HG03432 (cell line): Measurements from ENCODE around the gene SPTBN5.

Experiments
- ATAC-seq: cut with Tn5 transposase; IDR thresholded peaks from one replicate; pipeline ENCODE4 v1.9.1; 2021; ENCODE audit warnings: mild to moderate bottlenecking, moderate library complexity; ENCODE audit not compliant: unreplicated experiment

SPTBN5 gene

DNA sequence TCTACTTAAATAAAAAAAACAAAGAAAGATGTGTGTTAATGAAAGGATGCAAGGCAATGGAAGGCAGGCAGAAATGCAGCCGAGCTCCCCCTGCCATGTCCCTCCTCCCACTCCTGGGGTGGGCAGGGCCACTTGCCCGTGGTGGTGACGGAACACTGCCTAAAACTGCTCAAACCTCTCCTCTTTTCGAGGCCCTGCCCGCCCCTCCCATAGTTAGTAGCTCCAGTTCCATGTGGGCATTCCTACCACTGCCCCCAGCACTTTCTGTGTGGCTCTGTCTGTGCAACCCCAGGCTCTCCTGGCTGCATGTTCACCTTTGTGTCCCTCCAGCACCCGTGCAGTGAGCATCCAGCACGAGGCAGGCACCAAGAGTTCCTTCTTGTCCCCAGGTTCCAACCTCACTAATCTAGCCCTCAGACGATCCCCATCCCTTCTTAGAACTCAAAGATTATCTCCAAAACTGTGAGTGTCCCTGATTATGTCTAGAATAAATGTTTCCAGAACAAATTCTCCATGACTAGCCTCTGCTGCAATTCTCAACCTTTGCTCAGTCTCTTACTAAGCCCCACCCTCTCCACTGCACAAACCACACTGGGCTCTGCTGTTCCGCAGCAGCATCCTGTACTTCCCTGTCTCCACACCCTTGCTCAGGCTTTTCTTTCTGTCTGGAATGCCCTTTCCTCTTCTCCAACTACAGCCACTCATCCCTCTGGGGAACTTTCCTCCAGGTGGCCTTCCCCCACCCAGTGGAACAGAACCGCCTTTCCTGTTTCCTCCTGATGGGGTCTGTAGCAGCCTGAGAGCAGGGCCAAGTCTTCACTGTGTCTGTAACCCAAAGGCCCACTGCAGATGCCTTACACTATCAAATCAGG lies 32.6 kb upstream of the SPTBN5 start:
- no peak for ATAC-seq

DNA sequence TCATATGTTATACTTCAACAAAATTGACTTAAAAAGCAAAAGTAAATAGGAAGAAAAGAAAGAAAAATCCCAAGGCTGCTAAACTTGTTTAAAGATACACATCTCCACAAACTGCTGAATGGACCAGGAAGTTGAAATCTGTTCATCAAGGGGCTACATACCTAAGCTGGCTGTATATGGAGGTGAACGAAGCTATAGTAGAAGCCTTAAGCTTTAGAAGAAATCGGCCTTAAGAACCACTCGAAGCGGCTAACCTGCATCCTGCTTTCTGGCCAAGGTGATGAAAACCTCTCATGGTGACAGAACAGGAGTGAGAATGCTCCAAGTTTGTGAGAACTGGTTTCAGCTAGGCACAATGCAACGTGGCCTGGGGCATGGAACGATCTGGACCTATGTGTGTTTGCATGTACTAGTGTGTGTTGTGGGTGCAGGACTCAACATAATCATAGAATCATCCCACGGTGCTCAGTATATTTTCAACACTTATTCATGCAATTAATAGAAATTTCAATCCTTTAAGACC lies 31.3 kb upstream of the SPTBN5 start:
- ATAC-seq = no peak

DNA sequence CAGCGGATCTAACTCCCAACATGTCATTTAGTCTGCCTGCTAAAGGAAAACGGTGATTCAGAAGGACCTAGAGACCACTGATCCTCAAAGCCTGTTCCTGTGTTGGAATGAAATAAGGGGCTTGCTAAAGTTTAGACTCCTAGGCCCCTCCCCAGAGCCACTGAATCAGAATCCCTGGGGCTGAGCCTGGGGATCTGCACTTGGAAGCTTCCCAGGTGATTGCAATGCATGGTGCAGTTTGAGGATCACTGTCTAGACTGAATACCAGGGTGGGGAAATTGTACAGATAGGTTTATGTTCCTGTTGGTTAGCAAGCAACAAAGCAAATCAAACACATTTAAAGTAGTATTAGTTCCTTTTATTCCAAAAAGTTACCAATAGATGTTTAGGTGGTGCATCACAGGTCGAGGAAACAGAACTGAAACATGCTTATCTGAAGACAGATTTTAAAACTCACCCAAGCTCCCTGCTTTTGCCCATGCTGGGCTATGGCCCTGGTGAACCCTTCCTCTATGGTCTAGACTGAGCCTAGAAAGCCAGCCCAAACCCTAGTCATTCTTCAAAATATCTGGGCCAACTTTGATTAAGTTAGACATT lies 29.6 kb upstream of the SPTBN5 start:
- no peak for ATAC-seq

DNA sequence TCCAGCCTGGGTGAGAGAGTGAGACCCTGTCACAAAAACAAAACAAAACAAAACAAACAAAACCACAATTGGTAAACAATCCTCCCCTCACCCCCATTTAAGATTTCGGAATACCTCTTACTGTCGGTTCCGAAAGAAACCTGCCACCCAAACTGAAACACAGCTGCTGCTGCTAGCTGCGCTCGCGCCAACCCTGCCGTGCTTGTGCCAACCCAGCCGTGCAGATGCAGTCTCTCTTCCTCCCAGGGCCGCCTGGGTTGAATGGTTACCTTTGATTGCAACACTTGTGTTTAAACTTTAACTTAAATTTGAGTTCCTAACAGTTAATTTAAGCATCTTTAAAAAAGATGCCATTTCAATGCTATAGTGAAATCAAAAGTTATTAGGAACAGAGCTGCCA lies 28.5 kb upstream of the SPTBN5 start:
- no peak for ATAC-seq

DNA sequence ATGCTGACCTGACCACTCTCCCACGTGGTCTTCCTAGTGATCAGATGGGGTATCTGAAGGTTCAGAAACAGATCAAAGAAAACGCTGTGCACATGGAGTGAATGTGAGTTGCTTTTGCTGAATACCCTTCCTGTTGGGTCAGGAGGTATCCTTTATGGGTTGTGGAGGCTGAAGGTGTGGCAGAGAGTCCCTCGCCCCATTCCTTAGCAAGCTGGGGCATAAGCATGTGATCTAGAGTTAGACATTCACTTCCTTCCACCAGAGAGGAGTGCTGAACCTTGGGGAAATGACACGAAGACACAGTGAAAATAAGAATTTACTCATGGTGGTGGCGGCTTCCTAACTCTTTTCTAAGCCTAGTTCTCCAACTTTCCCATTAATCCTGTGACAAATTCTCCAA lies 27.8 kb upstream of the SPTBN5 start:
- ATAC-seq = no peak

DNA sequence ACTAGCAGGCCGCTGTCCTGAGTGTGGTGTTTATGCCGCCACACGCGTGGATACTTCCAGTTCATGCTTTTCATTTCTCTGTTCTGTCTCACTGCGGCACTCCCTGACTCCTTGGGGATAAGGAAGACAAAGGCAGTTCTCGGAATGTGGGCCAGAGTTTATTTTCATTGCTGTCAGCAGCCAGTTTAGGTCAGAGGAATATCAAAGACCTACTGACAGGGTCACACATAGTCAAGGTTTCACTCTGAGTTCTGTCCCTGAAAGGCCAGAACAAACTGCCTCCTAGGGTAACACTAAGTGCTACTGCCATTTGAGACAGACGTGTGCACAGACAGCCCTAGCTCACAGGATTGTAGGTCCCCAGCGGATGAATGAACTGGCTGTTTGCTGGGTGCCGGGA lies 27.3 kb upstream of the SPTBN5 start:
- ATAC-seq = no peak

DNA sequence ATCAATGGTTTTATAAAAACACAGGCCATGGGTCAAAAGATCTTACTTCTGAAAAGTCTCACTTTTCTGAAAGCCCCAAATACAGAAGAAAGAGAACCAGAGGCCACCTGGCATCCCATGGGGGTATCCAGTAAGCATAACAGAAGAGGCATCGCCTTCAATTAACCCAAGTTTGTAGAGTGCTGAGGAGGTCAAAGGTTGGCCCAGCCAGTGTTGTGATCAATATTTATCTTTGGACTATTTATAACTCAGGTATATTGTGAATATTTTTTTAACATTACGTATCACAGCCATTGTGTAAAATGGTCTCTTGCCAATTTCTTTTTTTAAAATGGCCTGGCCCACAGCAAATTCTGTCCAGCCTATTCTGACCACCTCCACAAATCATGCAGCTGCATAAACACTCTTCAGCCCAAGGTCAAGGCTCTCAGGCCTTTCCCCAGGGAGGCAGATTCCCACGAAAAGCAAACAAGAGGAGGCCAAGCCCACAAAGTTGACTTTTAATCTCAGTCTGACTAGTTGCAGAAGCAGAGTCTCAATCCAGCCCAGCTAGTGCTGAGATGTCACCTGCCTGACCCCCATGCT lies 26.2 kb upstream of the SPTBN5 start:
- no peak for ATAC-seq

DNA sequence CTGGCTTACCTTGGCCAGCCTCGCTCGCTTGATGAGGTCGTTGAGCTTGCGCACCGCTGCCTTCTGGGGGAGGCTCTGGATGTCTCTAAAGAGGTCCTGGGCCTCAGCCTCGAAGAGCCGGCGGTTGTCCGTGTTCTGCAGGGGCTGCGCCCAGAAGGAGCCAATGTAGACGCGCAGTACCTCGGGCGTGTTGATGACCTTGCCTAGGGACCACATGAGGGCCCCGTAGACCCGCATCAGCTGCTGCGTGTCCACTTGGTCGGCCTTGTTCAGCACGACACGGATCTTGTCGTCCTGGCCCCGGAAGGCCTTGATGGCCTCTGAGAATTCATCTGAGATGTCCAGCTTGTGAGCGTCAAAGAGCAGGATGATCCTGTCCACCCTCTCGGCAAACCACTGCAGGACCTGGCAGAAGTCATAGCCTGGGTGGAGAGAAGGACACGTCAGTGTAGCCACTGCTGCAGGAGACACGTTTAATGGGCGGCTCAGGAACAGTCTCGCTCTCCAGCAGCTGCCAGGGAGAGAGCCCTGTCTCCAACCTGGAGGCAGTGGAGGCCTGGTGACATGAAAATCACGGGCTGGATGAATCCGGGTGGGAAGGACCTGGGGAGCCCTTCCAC lies 25.5 kb upstream of the SPTBN5 start:
- ATAC-seq = no peak

DNA sequence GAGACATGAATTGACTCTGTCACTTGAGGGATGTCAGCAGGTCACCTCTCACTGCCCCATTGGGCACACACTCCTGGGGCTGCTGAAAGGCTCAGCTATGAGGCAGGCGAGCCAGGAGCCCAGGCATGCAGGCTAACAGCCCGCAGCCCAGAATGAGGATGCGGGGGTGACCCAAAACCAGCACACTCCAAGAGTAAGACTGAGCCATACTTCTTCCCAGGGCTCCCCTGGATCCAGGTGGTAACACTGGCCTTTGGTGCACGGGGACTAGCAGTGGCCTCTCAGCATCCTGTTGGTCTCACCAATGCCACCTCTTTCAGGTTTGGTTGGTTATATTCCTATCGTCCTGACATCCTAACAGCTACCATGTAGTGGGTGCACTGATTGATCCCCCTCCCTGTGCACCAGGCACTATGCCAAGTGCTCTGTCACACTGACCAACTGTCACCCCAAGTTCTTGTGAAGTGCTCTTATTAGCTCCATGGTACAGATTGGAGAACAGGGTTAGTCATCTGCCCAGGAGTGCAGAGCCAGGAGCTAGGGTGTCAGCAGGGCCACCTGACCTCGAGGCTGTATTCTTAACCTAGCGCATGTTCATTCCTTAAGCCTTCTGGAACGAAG lies 24.8 kb upstream of the SPTBN5 start:
- ATAC-seq = no peak

DNA sequence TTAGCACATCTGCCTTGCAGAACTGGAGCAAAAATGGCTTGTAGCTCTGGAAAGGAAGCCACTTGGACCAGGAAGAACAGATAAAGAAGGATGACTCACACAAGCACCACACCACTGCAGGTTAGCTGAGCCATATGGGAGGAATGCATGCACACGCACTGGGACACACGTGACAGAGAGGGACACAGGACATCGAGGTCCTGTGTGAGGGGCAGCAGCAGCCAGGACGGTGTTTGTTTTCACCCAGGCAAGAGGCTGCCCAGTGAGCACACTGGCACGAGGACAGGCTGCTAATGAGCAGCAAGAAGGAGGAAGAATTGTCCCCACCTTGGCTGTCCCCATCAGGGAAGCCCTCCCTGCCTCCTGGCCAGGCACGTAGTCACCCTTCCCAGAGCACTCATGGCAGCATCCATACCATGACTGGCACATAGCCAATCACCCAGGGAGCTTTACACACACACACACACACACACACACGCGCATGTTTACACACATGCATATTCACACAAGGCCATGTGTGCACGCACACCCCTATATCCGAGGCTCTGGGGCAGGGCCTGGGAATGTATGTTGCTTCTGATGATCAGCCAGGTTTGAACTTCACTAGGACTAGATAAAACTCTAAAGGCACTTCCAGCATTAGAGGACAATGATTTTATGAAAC lies 24.0 kb upstream of the SPTBN5 start:
- ATAC-seq = no peak

DNA sequence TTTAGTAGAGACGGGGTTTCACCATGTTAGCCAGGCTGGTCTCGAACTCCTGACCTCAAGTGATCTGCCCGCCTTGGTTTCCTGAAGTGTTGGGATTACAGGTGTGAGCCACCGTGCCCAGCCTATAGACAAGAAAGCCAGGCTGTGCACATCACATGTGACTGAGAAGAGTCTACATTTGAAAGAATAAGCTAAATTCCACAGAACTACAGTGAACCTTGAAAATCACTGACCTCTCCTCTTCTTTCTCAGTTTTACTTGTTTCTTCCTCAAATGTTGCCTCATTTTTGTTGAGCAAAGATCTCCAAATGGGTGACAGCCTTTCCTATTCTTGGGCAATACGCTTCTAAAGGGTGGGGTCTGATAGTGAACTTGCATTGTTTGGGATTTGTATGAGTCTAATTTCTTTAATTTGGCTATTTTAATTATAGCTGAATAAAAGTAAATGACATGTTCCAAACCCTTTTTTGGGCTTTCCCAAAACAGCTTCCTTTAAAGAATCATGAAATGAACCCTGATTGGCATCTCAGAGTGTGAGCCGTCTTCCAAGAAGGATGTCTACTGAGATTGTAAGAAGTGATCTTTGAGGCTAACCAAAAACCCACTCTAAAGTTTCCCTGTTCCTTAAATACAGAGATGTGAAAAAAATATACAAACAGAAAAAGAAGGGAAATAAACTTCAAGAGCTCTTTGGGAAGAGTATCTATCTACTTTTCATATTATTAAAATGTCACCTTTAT lies 21.6 kb upstream of the SPTBN5 start:
- ATAC-seq = no peak

DNA sequence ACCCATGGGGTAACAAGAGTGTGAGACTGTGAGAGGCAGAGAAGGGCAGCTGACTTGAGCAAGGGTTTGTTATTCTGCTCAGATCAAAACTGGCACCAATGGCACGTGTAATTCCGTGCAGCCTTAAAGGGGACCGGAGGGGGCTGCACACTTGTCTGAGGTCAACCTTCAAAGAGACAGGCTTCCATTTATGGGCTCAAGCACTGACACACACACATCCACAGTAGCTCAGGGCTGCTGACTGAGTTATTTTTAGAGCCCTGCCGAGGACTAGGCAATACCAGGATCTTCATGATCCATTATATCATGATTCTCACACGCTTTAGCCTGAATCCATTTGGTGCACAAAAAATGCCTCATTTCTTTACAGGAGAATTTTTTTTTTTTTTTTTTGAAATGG lies 20.6 kb upstream of the SPTBN5 start:
- ATAC-seq = no peak

DNA sequence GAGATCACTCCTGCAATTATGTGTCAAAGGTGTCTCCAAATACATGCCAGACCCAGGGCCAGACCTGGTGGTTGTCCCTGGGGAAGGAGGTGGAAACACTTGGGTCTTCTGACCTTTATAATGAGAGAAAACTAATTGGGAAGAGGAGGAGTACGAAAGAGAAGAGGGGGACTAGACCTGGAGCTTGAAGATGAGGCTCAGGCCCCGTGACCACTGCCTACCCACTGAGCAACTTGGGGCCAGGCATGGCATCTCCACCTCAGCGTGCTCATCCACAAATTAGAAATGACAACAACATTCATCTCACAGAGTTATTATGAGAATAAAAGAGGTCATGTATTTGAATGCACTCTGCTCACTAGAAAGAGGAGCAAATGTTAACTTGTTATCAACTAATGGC lies 19.4 kb upstream of the SPTBN5 start:
- no peak for ATAC-seq

DNA sequence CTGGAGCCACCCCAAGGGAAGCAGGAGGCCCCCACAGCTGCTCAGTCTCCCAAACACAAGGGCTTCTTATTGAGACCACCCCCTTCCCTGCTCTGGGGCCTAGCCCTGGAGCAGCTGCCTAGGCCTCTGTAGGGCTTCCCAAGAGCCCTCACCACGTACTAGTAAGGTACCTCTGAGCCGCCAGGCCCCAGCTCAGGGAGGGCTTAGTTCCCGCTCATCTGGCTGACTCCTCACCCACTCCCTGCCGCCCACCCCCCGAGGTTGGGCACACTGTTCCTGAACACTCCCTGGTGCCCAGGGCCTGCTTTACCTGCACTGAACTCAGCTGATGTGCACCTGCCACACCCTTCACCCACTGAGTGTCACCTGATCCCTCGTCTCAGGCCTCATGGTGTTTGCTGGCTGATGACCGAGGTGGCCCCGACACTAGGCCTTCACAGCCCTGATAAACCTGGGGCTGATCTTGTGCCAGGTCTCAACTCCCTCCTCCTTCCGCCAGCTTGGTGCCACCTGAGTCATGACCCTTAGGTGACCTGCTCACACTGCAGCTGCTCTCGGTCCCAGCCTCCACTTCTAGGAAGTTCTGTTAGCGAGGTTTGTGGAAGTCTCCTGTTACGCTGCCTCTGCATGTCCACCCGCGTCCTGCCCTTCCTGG lies 18.0 kb upstream of the SPTBN5 start:
- ATAC-seq = no peak

DNA sequence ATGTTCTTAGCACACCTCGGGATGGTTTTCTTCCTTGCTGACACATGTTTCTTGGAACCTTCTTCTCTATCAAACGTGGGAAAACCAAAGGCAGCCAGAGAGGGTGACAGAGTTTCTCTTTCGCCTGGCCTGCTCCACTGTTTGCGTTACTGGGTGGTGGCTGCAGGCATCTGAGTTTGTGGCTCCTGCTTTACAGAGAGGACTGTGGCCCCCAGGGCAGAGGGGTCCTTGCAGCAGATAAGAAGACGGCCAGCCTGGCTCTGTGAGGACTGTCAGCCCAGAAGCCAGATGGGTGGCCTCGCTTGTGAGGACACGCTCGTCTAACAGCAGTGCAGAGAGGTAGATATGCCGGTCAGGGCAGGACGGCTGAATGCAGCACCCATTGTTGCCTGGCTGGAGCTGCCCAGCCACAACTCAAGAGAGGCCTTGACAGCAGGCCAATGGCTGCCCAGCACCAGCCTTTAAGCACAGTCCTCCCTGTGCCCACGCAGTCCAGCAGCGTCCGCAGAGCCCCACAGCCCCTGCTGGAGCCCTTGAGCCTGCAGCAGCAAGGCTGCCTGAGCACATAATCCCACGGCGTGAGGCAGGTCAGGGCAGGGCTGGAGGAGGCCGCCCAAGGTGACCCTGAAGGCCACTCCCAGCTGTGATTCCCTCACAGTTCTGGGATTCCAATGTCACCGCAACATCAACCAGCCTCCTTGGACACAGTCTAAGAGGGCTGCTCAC lies 15.0 kb upstream of the SPTBN5 start:
- ATAC-seq = no peak

DNA sequence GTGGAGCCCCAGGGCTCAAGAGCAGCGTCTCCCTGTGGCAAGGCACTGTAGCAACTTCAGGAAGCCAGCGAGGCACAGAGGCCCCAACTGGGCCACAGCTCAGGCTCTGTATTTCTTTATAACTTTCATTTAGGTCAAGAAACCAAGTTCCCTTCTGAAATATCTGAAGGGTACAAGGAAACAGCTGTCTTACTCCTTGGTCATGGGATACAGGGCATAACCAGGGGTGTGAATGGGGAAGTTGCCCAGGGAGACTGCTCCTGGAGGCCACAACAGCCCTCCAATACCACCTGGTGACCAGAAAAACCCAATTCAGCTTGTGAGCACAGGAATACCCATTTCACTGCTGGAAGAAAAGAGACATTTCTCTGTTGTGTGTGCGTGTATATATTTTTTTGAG lies 13.3 kb upstream of the SPTBN5 start:
- ATAC-seq = no peak

DNA sequence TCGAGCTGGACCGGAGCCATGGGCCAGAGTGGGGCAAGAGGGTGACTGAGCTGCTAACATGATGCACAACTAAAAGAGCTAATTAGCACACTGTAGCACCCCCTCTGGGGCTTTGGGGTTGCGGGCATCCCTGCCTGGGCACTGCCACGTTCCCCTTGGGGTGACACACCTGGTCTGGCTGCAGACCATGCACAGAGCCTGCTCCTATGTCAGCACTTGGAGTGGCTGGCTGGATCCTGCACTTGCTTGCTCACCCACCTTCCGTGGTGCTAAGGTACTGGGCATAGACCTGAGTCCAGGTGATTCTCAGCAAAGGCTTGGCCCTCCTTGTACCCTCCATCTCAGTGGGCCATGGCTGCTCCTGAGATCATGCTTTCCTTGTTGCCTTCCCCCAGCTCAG lies 12.8 kb upstream of the SPTBN5 start:
- ATAC-seq = no peak

DNA sequence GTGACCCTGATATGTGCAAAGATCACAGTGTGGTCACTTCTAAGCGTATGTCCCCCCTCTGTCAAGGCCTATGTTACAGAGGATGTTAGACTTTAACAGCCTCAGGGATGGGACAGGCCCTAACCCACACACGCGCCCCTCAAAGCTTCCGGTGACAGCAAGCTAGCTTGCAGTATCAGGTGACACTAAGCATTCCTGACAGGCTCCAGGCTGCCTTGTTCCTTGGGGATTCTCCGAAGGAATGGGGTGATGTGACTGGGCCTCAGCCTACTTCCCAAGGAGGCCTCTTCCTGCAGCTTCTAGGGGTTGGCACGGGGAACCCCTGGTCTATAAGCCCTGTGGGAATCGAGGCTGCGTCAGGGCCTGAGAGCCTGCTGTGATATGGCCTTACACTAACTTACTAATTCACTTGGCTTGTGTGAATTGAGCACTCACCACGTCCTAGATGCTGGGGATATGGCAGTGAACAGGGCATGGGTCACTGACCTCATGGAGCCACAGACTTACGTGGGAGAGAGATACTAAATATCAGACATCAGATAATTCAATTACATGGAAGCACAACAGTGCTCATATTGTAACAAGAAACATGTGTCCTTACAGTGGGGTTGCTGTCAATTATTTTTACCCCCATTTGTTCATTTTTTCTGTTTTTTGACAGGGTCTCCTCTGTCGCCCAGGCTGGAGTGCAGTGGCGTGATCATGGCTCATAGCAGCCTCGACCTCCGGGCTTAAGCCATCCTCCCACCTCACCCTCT lies 11.4 kb upstream of the SPTBN5 start:
- ATAC-seq = no peak
